GM23338 (cell line): ENCODE data around the gene CERS1. TPM values are rescaled to one million over a fixed set of nuclear protein-coding genes. Genes with fewer than 3 reads are reported as not detected.

Experiments used
- ATAC-seq: fragments of 200-7000 bp; cut with Tn5 transposase; 3 replicates; pipeline ENCODE4 v1.9.1; 2020
- DNase-seq: peaks from one replicate; pipeline ENCODE4 v3.0.0-alpha.2; 2015; ENCODE audit warnings: low spot score
- H2AFZ ChIP-seq: fragments of 200-600 bp; sonication (generic); 2 replicates; pipeline ENCODE4 v1.8.0; 2016; ENCODE audit warnings: antibody characterized with exemption, mild to moderate bottlenecking, moderate library complexity
- H3F3A ChIP-seq: fragments of 200-600 bp; sonication (generic); replicated peaks from 2 replicates; pipeline ENCODE4 v1.8.0; 2017; ENCODE audit warnings: antibody characterized with exemption, mixed run types, low read depth
- H3K27ac ChIP-seq: fragments of 200-600 bp; sonication (generic); 2 replicates; pipeline ENCODE4 v1.6.1; 2016; ENCODE audit warnings: low read depth
- H3K27me3 ChIP-seq: fragments of 200-600 bp; sonication (generic); 2 replicates; pipeline ENCODE4 v1.8.0; 2016; ENCODE audit warnings: mild to moderate bottlenecking, mixed run types, moderate library complexity; ENCODE audit not compliant: insufficient read depth
- H3K36me3 ChIP-seq: fragments of 200-600 bp; sonication (generic); 2 replicates; pipeline ENCODE4 v1.8.0; 2016; ENCODE audit warnings: mild to moderate bottlenecking; ENCODE audit not compliant: insufficient read depth
- H3K4me1 ChIP-seq: fragments of 200-600 bp; sonication (generic); 2 replicates; pipeline ENCODE4 v1.8.0; 2016; ENCODE audit warnings: mild to moderate bottlenecking, moderate library complexity; ENCODE audit not compliant: insufficient read depth
- H3K4me2 ChIP-seq: fragments of 200-600 bp; sonication (generic); 2 replicates; pipeline ENCODE4 v1.7.1; 2017; ENCODE audit warnings: mixed run types
- H3K4me3 ChIP-seq: fragments of 200-600 bp; sonication (generic); 2 replicates; pipeline ENCODE4 v1.6.1; 2016; ENCODE audit warnings: mixed run types
- H3K79me2 ChIP-seq: fragments of 200-600 bp; sonication (generic); replicated peaks from 2 replicates; pipeline ENCODE4 v1.8.0; 2017; ENCODE audit warnings: mild to moderate bottlenecking; ENCODE audit not compliant: insufficient read depth
- H3K9me2 ChIP-seq: fragments of 200-600 bp; sonication (generic); 2 replicates; pipeline ENCODE4 v1.8.0; 2017; ENCODE audit not compliant: insufficient read depth
- H4K20me1 ChIP-seq: fragments of 200-600 bp; sonication (generic); replicated peaks from 2 replicates; pipeline ENCODE4 v1.8.0; 2017; ENCODE audit warnings: mild to moderate bottlenecking; ENCODE audit not compliant: insufficient read depth
- H3K27ac Mint-ChIP-seq: 2 replicates; pipeline ENCODE4 v1.8.0; 2020; ENCODE audit warnings: inconsistent platforms, mild to moderate bottlenecking, moderate library complexity, mixed read lengths
- H3K27me3 Mint-ChIP-seq: 3 replicates; pipeline ENCODE4 v1.8.0; 2022; ENCODE audit warnings: low read depth, mild to moderate bottlenecking, moderate library complexity, mixed read lengths, inconsistent platforms; ENCODE audit not compliant: insufficient read depth, poor library complexity
- H3K36me3 Mint-ChIP-seq: 3 replicates; pipeline ENCODE4 v1.8.0; 2021; ENCODE audit warnings: low read depth, mild to moderate bottlenecking, inconsistent platforms, moderate library complexity, mixed read lengths
- H3K4me1 Mint-ChIP-seq: 3 replicates; pipeline ENCODE4 v1.8.0; 2020; ENCODE audit warnings: mild to moderate bottlenecking, inconsistent platforms, mixed read lengths
- H3K4me3 Mint-ChIP-seq: 3 replicates; pipeline ENCODE4 v1.8.0; 2021; ENCODE audit warnings: moderate library complexity, mild to moderate bottlenecking, inconsistent platforms, mixed read lengths
- H3K9me3 Mint-ChIP-seq: 3 replicates; pipeline ENCODE4 v1.8.0; 2020; ENCODE audit warnings: moderate library complexity, mild to moderate bottlenecking, inconsistent platforms, mixed read lengths
- CREB1 ChIP-seq: fragments of 250-450 bp; sonication (Bioruptor Pico); IDR thresholded peaks from 2 replicates; pipeline ENCODE4 v1.5.0; 2020; ENCODE audit warnings: low read depth, mild to moderate bottlenecking, moderate library complexity
- EZH2 ChIP-seq: fragments of 200-600 bp; sonication (generic); IDR thresholded peaks from one replicate; pipeline ENCODE4 v1.8.0; 2017; ENCODE audit warnings: antibody characterized with exemption, mild to moderate bottlenecking, low read depth; ENCODE audit not compliant: unreplicated experiment
- EZH2phosphoT487 ChIP-seq: fragments of 200-600 bp; sonication (generic); IDR thresholded peaks from one replicate; pipeline ENCODE4 v1.8.1; 2018; ENCODE audit warnings: antibody characterized with exemption; ENCODE audit not compliant: unreplicated experiment
- JUNB ChIP-seq: IDR thresholded peaks from one replicate; pipeline ENCODE4 v1.6.1; 2016; ENCODE audit warnings: antibody characterized with exemption; ENCODE audit not compliant: unreplicated experiment
- NANOG ChIP-seq: IDR thresholded peaks from 2 replicates; pipeline ENCODE4 v1.6.1; 2016; ENCODE audit warnings: antibody characterized with exemption, borderline replicate concordance
- POLR2AphosphoS5 ChIP-seq: IDR thresholded peaks from 2 replicates; pipeline ENCODE4 v1.6.1; 2016; ENCODE audit warnings: antibody characterized with exemption, low read depth
- REST ChIP-seq: IDR thresholded peaks from one replicate; pipeline ENCODE4 v1.6.1; 2018; ENCODE audit warnings: antibody characterized with exemption; ENCODE audit not compliant: unreplicated experiment
- STAT1 ChIP-seq: IDR thresholded peaks from one replicate; pipeline ENCODE4 v1.6.1; 2016; ENCODE audit warnings: antibody characterized with exemption; ENCODE audit not compliant: unreplicated experiment
- ZNF114 ChIP-seq: fragments of 250-450 bp; sonication (Bioruptor Pico); IDR thresholded peaks from 2 replicates; pipeline ENCODE4 v1.5.0; 2020; ENCODE audit warnings: mild to moderate bottlenecking, moderate library complexity
- ZNF331 ChIP-seq: fragments of 250-450 bp; sonication (Bioruptor Pico); IDR thresholded peaks from 2 replicates; pipeline ENCODE4 v1.5.0; 2020; ENCODE audit warnings: low read depth, mild to moderate bottlenecking, moderate library complexity
- ZNF462 ChIP-seq: fragments of 250-450 bp; sonication (Bioruptor Pico); IDR thresholded peaks from 2 replicates; pipeline ENCODE4 v1.5.0; 2020; ENCODE audit warnings: mild to moderate bottlenecking, moderate library complexity
- polyA plus RNA-seq: library from polyadenylated mRNA; unstranded; fragments of >200 nt; fragmentation: Nextera tagmentation; extraction: Ambion mirVana; gene quantifications from 2 replicates; pipeline ENCODE4 v1.2.1, GENCODE V29; 2016
- total RNA-seq: library from RNA; depleted of rRNA; stranded (reverse); fragments of >200 nt; shearing (Covaris generic); gene quantifications from 2 replicates; pipeline ENCODE4 v1.2.3, GENCODE V29; 2014
- TF ChIP-seq, protein P1 (sequence below): IDR thresholded peaks from 2 replicates; pipeline ENCODE4 v1.6.1; 2016; ENCODE audit warnings: antibody characterized with exemption
- TF ChIP-seq, protein P2 (sequence below), 2 experiments: fragments of 200-600 bp in 1 of 2; sonication (generic) in 1 of 2; conservative IDR thresholded peaks; 2 replicates each; pipeline versions ENCODE4 v1.5.1 to v1.6.1; 2016 to 2017; ENCODE audit warnings: antibody characterized with exemption in 2 of 2, low read depth in 2 of 2, mild to moderate bottlenecking in 2 of 2, moderate library complexity in 1 of 2

Gene CERS1
- total and polyA plus RNA-seq, 2 experiments from 2014 or later, result 11.1 to 12.2 TPM

GRCh38 chr19:18855647-18856384, 40.1 kb downstream of the CERS1 start:
- H3K36me3 Mint-ChIP-seq, result peaks cover 78% of the 10 kb centered on the region
- DNase-seq (no peak), ATAC-seq (no peak)
- TF ChIP-seq, protein P1, sequence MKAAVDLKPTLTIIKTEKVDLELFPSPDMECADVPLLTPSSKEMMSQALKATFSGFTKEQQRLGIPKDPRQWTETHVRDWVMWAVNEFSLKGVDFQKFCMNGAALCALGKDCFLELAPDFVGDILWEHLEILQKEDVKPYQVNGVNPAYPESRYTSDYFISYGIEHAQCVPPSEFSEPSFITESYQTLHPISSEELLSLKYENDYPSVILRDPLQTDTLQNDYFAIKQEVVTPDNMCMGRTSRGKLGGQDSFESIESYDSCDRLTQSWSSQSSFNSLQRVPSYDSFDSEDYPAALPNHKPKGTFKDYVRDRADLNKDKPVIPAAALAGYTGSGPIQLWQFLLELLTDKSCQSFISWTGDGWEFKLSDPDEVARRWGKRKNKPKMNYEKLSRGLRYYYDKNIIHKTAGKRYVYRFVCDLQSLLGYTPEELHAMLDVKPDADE, result no peak
- TF ChIP-seq ZNF462 (CRISPR knock-in tag) (no peak), CREB1 (CRISPR knock-in tag) (no peak), ZNF114 (CRISPR knock-in tag) (no peak), EZH2phosphoT487 (no peak), REST (no peak), POLR2AphosphoS5 (no peak), ZNF331 (CRISPR knock-in tag) (no peak), STAT1 (no peak), EZH2 (no peak), NANOG (no peak), JUNB (no peak)
- TF ChIP-seq, protein P2, sequence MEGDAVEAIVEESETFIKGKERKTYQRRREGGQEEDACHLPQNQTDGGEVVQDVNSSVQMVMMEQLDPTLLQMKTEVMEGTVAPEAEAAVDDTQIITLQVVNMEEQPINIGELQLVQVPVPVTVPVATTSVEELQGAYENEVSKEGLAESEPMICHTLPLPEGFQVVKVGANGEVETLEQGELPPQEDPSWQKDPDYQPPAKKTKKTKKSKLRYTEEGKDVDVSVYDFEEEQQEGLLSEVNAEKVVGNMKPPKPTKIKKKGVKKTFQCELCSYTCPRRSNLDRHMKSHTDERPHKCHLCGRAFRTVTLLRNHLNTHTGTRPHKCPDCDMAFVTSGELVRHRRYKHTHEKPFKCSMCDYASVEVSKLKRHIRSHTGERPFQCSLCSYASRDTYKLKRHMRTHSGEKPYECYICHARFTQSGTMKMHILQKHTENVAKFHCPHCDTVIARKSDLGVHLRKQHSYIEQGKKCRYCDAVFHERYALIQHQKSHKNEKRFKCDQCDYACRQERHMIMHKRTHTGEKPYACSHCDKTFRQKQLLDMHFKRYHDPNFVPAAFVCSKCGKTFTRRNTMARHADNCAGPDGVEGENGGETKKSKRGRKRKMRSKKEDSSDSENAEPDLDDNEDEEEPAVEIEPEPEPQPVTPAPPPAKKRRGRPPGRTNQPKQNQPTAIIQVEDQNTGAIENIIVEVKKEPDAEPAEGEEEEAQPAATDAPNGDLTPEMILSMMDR (conservative IDR thresholded peaks at IDR 0.05; ENCODE audit: low read depth in 2 of 2), result no peak
- no peaks in the 10 kb centered on the region for H3K27me3 ChIP-seq
- H3K4me2 ChIP-seq, result no peak overlapping the region
- peaks cover 21% of the 10 kb centered on the region for H4K20me1 ChIP-seq
- H3K9me3 Mint-ChIP-seq, result no peaks in the 10 kb centered on the region
- no peaks in the 10 kb centered on the region for H3K27me3 Mint-ChIP-seq
- no peak overlapping the region for H3K27ac ChIP-seq
- no peaks in the 10 kb centered on the region for H3K4me1 ChIP-seq
- peak overlapping the region; percentile 56; the same call in 1 of the 2 replicates for H3K27ac Mint-ChIP-seq
- no peak overlapping the region for H3K4me3 ChIP-seq
- H3F3A ChIP-seq, result no peaks in the 10 kb centered on the region
- peaks cover 36% of the 10 kb centered on the region for H3K36me3 ChIP-seq
- H3K4me1 Mint-ChIP-seq, result no peaks in the 10 kb centered on the region
- no peak overlapping the region for H3K4me3 Mint-ChIP-seq
- H3K9me2 ChIP-seq, result no peaks in the 10 kb centered on the region
- H3K79me2 ChIP-seq, result no peaks in the 10 kb centered on the region
- no peak overlapping the region for H2AFZ ChIP-seq
